ENCODE results near the gene TBC1D8.
A peak's percentile ranks its signal among the peaks of the same experiment; 100 is the strongest.

Gene TBC1D8

DNA sequence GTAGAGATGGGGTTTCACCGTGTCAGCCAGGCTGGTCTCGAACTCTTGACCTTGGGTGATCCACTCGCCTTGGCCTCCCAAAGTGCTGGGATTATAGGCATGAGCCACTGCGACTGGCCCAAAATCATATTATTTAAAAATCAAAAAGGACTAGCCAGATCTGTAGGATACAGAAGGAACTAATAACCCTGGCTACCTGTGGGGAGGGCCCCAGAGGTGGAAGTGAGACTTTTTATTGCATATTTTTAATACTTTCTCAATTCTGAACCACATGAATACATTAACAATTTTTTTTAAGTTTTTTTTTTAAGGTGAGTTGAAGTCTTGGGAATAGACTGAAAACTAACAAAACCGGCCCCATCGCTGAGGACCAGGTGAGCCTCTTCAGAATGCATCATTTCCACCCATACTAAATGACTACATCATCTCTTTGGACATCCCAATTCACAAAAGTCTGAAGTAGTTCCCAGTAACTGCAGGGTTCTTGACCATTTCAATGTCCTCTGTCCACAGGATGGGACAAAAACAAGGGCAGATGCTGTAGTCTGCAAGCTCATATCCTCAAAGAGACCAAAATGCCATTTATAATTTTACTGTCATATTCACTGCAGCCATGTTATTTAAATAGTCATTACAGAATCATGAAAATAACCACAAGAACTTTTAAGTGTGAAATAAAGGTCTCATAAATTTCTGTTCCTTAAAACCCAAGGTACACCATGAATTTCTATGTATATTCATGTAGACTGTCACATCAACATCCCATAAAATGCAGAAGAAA is 127.7 kb downstream of the TBC1D8 start:
- no peak for DNase-seq

DNA sequence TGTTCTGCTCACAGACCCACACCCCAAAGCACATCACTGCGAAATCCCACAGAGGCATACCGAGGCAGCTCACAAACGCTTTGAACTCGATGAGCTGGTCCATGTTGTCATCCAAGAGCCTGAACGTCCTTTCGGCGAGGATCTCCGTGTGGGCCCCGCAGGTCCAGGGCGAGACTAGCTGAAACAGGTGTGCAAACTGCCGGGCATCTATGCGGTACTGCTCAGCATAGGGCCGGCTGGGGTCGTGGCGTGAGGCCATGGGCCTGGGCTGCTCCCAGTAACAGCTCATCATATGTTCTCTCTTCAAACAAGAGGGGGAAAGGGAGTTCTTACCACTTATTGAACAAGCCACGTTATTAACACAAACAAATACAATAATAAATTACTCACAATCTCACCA is 129.0 kb downstream of the TBC1D8 start:
- no peak for DNase-seq

DNA sequence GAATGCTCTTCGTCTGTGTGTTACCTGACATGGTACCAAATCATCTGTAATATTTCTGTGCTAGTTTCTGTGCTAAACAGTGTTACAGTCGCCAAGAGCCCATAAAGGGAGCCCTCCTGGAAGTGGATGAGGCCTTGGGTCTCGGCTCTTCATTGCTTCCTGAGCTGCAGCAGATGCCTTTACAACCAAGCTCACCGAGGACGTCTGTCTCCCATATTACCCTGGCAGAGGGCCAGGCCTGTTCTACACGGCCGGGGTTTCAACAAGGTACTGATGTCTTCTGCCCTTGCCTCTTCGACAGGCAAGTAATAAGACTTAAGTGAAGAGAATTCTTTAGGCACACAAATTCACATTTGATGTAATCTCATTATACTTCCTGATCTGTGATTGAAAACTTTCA is 132.2 kb downstream of the TBC1D8 start:
- no peak for DNase-seq

DNA sequence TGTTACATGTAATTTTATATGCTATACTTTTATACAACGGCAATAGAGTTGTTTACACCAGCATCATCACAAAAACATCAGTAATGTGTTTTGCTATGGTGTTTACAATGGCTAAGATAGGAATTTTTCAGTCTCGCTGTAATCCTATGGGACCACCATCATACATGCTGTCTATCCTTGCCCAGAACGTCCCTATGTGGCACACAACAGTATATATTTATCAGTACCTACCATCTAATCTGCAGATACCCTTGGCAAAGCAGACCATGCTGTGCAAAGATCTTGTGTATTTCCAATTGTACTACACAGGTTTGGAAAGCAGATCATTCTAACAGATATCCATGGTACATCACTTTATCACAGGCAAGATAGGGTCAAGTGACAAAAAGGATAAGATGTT is 133.8 kb downstream of the TBC1D8 start:
- no peak for DNase-seq

DNA sequence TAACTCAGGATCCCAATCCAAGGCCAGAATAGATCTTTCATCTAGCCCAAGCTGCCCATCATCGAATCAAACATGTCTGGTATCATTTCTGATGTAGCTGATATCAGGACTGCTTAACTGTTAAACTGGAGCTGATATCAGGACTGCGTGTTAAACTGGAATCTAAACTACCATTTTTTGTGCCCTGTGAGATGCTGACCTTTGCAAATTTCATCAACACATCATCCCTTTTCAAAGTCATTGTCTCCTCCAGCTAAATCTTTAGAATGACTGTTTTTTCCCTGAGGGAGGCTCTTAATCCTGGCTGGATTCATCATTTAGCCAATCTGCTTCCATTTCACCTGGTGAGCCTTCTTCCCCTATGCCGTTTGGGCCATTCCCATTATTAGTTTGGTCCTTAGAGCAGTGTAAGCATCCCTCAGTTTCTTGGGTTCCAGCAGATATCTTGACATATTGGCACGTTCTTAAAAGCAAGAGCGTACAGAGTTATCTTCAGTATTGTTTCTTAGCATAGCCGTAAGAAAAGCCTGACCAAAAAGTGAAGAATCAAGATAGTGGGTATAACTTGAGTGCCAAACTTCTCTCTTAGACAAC is 136.8 kb downstream of the TBC1D8 start:
- DNase-seq = no peak

DNA sequence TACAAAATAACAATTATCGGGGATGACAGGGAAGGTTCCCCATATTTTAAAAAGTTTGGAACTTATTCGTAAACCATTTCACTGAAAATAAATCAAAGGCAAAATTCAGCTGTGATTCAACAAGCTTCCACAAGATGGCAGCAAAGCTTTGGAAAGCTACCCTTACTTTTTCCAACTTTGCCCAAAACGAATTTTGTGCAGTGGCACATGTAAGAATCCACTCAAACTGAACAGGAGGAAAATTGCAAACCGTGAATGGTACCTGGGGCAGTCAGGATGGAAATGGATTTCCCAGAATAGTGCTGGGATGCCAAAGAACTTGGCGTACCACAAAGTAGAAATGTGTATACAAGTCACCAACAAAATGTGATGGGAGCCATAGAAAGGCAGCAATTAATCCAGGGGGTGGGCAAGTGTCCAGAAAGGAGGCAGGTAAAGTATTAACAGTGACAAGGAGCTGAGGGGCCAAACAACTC is 138.4 kb downstream of the TBC1D8 start:
- DNase-seq = peak; percentile 41

DNA sequence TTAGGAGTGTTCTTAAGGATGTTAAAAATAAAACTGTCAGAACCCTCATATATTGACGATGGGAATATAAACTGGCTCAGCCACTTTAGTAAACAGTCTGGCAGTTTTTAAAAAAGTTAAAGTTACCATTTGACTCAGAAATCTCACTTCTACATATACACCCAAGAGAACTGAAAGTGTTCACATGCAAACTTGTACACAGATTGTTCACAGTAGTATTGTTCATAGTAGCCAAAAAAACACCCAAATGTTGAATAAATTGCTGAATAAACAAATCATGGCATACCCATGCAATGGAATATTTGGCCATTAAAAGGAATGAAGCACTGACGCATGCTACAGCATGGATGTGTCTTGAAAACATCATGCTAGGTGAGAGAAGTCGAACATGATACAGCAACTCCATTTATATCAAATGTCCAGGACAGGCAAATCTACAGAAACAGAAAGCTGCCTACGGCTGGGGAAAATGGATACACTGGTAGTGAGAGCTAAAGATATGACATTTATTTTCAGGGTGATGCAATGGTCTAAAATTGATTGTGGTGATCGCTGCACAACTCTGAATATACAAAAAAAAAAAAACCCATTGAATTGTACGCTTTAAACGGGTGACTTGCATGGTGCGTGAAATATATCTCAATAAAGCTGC is 139.0 kb downstream of the TBC1D8 start:
- no peak for DNase-seq

DNA sequence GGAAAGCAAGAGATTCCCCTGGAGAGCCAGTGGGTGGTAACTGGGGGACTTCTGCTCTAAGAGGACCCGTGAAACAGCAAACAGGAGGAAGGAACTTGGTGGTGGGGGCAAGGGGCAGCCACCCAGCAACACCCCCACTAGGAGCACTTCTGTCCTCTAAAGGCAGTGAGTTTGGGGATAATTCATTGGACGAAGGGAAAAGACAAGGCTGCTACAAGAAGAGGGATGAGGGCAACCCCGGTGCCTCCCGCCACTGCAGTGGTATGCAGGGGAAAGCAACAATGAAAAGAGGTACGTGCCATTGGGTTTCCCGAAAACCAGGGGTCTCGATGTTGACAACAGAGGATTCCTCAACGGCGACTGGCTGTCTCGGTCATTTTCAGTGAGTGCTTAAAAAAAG is 140.0 kb downstream of the TBC1D8 start:
- DNase-seq = no peak

DNA sequence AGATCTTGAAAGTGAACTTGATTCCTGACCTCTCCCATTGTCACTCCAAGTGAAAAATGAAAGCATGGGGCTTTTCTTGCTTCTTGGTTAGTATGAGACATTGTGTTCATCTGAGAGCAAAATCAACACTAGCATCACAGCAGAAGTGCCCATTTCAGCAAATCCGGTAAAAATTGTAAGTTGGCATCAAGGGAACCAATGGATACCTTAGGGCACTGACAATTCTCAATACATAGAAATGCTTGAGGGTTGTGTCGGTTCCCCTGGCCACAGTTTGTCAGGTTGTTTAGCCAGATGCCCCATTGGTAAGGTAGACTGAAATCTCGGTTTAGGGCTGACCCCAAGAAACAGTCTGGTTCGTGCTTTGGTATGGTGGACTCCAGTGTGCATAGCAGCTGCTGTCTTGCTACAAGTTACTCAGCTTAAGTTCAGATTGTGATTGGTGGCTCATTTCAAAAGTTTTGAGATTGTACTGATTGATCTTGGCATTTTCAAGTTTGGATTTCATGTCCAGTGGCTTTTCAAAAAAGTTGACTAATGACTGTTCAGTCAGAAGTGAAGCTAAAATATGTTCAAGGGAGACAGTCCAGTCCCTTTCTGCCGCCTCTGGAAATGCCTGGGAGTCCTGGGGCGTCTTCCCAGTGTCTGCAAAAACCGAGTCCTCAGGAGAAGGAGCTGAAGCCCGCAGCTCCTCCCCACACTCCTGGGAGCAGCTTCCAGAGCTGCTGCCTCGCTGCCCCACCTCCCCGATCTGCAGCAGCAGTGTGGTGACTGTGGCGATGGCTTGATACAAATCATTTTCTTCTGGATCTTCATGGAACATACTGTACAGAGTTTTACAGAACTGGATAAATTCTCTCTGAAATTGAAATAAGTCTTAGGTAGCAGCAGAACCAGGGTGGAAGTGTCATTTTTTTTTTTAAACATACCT is 143.5 kb downstream of the TBC1D8 start:
- no peak for DNase-seq

DNA sequence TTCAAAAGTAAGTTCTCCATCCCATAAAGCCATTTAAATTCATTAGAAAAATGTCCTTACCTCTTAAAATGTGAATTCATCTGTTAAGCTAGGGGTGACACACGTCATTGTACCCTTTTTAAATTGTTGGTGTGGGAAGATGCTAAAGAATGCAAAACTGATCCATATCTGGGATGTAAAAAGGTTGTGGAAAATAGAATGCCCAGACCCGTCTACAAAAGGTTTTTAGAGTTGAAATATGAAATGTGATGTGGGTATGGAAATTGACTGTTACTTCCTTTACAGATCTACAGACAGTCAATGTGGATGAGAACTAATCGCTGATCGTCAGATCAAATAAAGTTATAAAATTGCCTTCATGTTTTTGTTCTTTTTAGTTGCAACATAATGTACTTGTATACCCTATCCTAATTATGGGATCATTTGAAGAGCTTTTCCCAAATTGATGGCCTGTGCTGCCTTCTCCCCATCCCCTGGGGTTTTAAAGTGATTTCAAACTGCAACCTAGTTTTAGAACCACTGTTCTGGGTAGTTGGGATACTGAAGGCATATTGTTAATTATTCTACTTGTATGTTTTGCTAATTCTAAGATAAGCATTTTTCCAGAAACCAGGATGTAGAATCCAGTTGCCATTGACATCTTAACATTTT is 145.0 kb downstream of the TBC1D8 start:
- DNase-seq = no peak

DNA sequence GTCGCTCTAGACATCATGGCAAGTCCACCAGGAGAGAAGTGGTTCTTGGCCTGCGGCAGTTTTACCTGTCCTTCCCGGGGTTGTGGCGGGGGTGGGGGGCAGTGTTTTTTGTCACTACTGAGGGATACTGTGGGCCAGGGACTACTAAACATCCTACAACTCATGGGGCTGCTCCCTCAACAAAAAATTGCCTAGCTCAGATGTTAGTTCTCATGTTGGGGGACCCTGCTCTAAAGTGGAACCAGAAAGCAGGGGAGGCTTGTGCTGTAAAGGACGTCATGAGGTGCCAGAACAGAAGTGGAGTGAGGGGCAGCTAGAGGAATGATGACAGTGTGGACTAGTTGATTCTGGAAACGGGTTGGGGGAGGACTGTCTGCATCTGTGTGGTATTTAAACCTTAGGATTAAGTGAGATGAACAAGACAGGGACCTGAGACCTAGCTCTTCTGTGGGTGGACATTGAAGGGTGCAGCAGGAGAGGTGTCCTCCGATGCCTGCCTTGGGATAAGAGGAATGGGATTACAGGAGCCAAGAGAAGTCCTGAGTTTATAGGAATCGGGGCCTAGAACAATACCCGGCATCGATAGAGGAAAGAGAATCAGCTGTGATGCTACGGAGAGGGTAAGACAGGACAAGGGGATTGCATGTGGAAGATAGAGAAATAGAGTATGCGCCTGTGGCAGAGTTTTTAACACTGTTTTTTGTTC is 146.4 kb downstream of the TBC1D8 start:
- DNase-seq = no peak

DNA sequence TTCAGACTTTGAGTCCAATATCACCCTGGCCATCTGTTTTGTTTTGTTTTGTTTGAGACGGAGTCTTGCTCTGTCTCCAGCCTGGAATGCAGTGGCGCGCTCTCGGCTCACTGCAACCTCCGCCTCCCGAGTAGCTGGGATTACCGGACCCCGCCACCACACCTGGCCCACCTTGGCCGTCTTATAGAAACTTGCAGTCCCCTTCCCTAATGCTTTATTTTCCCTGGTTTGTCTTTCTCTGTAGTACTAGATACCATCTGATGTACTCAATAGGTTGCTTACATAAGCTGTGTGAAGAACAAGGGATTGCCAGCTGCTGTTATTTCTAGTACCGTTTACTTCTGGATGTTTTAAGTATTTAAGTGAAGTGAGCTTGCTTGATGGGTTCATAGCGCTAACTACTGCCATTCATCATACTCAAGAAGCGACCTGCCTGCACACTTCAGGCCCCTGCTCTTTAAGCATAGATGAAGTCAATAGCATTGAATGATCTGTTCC is 147.9 kb downstream of the TBC1D8 start:
- DNase-seq = no peak

DNA sequence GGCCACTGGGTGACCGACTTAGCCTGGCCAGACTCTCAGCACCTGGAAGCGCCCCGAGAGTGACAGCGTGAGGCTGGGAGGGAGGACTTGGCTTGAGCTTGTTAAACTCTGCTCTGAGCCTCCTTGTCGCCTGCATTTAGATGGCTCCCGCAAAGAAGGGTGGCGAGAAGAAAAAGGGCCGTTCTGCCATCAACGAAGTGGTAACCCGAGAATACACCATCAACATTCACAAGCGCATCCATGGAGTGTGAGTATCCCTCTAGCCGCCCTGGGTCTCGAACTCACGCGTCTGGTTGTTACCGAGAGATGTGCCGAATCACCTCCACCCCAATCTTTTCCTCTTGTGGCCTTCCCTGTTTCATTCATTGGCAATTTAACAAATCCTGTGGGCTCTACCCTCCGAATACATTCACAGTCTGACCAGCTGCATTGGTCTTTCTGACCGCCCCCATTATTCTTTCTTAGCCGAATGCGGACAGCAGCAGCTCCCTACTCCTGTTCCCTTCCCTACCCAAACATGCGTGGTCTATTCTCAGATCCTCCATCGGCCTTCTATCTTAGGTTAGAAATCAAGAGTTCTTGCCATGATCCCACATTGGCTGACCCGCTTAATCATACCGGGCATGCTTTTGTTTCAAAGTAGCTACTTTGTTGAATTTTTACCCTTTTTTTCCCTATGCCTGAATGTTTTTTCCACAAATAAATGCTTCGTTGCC is 148.5 kb downstream of the TBC1D8 start:
- DNase-seq = no peak

DNA sequence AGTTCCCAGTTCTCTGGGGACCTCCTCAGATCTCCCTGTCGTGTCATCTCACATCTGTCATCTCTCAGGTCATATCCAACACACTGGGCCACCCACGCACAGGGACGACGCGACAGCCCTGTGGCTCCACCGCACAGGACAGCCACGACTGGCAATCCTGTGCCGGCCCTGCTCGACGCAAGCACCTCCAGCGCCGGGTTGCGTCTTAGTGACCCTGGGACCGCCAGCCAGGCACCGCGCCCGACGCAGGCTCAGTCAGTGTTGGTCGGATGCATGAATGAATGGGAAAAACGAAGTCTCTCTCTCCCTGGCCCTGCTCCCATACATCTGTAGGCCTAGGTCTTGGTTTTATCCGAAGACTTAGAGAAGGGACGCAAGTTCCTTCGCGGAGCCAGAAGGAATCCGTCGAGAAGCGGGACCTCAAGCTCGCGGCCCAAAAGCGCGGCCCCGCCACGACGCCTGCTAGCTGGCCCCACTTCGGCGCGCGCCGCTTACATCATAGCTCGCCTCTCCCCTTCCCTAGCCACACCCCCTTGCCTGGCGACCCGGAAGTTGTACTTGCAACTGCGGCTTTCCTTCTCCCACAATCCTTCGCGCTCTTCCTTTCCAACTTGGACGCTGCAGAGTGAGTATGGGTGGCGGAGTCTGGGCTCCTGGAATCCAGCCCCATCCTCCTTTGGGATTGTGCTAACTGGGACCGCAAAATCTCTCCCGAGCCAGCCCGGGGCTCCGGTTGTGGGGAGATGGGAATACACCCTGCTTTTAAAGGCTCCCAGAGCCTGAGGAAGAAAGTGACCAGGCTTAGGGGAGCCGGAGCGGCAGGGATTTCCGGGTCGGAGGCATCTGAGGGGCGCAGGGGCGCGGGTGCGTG is 149.3 kb downstream of the TBC1D8 start, which contains the start of gene RPL31:
RPL31 (plus strand) TSS at position 599 of the 871 bp plus-strand sequence. CDS start 413 bp downstream, outside the sequence.
- peak; percentile 97 for DNase-seq

DNA sequence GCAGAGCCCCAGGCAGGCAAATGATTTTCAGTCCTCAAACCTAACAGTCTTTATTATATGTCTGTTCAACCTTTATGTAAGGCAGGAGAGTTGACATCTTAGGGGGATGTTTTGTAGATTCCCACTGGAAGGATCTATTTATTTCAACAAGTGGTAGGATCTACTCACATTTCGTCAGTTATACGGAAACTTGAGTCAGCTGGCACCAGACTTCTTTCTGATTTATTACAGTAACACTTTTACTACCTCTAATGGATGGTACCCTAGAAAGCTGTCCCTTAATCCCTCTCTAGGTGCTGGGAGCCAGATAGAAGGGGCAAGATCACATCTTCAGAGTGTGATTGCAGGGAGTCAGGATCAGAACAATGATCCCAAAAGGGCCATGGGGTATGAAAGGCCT is 151.2 kb downstream of the TBC1D8 start:
- DNase-seq = no peak

DNA sequence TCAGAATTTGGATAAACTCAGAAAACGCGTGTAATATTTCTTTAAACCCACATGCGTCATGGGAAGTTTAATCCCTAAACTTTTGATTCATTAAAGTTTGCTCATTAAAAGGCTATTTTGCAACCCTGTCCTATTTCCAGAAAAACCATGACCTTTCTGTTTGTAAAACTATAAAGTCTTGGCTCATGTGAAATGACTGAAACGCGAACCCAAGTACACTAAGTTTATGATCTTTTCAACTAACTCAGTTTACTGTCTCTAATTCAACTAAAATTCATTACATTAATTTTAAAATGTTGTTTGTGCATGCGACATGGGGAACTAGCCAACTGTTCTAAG is 153.0 kb downstream of the TBC1D8 start:
- no peak for DNase-seq

DNA sequence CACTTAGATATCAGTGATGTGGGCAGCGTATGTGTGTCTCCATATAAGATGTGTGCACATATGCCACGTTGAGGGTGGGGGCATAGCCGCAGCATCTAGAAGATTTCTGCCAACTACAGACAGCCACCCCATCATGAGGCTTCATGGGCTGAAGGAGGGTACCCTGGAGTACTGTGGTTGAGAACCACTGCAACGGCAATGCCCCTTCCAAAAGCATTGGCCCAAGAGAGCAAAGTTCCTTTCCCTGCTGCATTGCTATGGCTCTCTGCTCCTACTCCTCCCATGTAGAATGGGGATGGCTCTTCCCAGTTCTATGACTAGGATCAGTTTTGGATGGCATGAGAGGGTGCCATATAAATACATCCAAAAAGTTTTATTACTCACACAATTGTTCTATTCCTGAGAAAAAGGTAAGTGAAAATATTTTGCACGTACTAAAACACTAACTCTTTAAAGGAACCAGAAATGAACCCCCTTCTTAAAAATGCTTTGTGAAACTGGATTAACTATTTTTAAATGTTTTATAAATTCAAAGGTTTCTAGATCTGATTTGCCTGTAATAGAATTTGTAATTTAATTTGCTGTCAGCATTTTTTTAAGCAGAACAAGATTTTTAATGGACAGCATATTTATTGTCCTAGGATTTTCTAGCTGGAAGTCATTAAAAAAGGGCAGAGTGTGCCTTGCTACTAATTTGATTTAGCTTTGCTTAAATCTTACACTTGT is 153.5 kb downstream of the TBC1D8 start:
- no peak for DNase-seq

DNA sequence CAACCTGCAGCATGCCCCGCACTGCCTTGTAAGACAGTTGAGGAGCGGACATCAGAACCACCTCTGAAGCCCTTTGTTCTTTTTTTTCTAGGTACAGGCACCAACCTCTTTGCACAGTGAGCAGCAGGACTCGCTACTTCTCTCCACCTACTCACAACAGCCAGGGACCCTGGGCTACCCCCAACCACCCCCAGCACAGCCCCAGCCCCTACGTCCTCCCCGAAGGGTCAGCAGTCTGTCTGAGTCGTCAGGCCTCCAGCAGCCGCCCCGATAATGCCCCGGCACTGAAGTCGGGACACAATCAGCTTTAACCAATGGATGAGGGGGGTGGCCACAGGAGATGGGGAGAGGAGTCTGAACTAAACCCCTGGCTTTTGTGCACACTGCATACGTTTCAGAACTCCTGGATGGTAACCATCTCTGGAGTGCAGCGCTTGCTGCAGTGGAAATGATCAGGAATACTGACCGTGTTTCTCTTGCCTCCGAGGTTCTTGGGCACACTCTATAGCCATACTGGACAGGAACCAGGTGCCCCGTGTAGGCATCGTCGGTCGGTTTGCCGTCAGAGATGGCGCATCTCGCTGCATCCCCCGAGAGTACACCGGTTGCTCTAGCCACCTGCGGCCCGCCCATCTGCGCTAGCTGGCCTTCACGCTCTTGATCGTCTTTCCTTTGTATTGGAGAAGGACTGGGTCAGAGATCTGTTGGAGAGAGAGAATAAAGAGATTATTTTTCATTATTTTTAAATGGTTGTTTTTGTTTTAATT is 155.7 kb downstream of the TBC1D8 start:
- DNase-seq = no peak

Measured in MV-4-11 (cell line).